ENCODE data around the gene PRKACG. TPM values are rescaled to one million over a fixed set of nuclear protein-coding genes. Genes with fewer than 3 reads are reported as not detected.

The PRKACG gene
- total RNA-seq, 4 donors from 2014 or later: not detected

- TF ChIP-seq CTCF (IDR thresholded peaks at IDR 0.05; ENCODE audit: low read depth): no peak
Observed at GRCh38 chr9:68974431-68974830, 39.5 kb downstream of the PRKACG start.

GRCh38 chr9:68973619-68974018, 40.3 kb downstream of the PRKACG start:
- TF ChIP-seq CTCF (IDR thresholded peaks at IDR 0.05; ENCODE audit: low read depth): no peak

GRCh38 chr9:68970151-68970550, 43.8 kb downstream of the PRKACG start:
- TF ChIP-seq CTCF (IDR thresholded peaks at IDR 0.05; ENCODE audit: low read depth): no peak

GRCh38 chr9:68969538-68969937, 44.4 kb downstream of the PRKACG start:
- no peak for TF ChIP-seq CTCF (IDR thresholded peaks at IDR 0.05; ENCODE audit: low read depth)

- TF ChIP-seq CTCF (IDR thresholded peaks at IDR 0.05; ENCODE audit: low read depth): no peak
Observed at GRCh38 chr9:68967800-68968199, 46.1 kb downstream of the PRKACG start.

GRCh38 chr9:68966496-68966944, 47.4 kb downstream of the PRKACG start:
- TF ChIP-seq CTCF (IDR thresholded peaks at IDR 0.05; ENCODE audit: low read depth): no peak

- TF ChIP-seq CTCF (IDR thresholded peaks at IDR 0.05; ENCODE audit: low read depth): no peak
Observed at GRCh38 chr9:68964765-68965164, 49.1 kb downstream of the PRKACG start.
